OCI-LY7 (cell line): ENCODE results near the gene BACH2.

Experiments
- CTCF ChIP-seq: fragments of 200-600 bp; sonication (generic); conservative IDR thresholded peaks from 2 replicates; pipeline ENCODE4 v1.5.1; 2014; ENCODE audit warnings: mild to moderate bottlenecking, antibody characterized with exemption, low read length, moderate library complexity, mixed read lengths
- EZH2phosphoT487 ChIP-seq: fragments of 200-600 bp; sonication (generic); IDR thresholded peaks from 2 replicates; pipeline ENCODE4 v1.6.1; 2018; ENCODE audit warnings: low read depth, borderline replicate concordance, mild to moderate bottlenecking, mixed run types, antibody characterized with exemption, low read length, moderate library complexity, mixed read lengths

DNA sequence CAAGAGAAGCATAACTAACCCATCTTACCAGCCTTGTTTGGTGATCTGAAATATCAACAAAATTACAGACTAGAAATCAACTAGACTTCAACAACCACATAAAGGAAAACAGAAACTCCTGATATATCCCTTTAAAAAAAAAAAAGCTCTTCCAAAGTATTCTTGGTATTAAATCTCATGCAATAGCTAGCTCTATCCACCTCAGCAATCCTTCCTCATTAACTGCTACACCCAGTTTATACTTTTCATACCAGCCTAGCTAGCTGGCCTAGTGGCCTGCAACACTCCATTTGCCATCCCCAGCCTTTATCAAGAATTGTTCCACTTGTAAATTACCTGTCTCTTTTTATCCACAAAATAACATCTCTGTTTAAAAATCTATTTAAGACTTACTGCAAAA is 69.0 kb downstream of the BACH2 start:
- TF ChIP-seq CTCF (no peak), EZH2phosphoT487 (no peak)
